Cerebellar cortex (tissue), 1 donor: ENCODE results near the gene SCAPER.

ENCODE experiments used
- DNase-seq: peaks from one replicate; pipeline ENCODE4 v3.0.0-alpha.2; 2015; ENCODE audit warnings: low spot score

The SCAPER gene

DNA sequence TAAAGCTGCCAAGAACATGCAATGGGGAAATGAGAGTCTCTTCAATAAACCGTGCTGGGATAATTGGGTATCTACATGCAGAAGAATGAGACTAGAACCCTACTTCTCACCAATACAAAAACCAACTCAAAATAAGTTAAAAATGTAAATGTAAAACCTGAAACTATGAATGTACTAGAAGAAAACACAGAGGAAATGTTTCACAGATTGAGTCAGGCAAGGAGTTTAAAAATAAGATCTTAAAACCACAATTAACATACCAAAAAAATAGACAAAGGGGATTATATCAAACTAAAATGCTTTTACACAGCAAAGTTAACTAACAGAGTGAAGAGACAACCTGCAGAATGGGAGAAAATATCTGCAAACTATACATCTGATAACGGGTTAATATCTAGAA lies 478.2 kb downstream of the SCAPER start:
- no peak for DNase-seq

DNA sequence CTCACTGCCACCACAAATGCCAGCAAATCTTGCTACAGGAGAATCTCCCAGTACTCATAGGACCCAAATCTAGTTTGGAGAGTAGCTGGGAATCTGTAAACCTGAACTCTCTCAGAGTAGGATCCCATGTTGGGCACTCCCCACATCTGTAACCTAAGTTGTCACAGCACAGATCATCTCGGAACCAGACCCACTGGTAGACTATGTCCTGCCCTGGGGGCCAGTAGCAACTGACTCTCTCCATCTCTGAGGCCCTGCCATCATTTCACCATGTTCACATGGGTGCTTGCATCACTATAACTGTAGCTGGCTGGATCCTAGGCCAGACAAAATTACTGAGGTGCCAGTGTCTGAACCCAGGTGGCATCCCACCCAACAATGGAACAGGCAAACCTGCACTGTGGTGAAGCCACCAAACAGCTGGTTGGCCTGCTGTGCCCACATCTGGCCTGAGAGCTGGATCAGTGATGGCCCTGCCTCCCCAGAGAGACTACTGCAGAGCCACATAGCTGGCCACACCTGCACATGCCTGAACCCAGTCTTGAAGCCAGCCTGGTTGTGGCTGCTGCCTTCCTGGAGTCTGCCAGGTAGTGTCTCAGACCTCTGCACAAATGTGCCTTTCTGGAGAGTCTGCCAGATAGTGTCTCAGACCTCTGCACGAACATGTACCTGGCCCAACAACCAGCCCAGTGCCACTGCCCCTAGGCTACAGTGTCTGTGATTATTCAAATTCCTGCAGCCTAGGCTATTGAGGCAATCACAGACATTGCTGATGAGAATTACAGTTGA lies 486.6 kb downstream of the SCAPER start:
- no peak for DNase-seq

DNA sequence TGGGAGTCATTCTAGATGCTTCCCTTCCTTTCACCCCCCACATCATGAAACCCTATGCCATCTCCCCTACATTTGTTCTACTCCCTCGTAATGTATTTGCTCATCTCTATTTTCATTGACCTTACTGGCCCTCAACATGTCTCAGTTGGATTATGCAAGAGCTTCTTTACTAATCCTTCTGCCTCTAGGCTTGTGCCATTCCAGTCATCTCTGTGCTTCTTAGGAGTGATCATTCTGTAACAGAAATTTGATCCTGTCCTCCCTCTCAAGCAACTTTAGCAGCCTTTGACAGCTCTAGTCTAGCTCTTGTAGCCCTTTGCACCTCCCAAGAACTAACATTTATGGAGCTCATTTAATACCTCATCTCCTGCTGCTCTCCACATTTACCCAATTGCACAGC lies 503.9 kb downstream of the SCAPER start:
- DNase-seq, result no peak

DNA sequence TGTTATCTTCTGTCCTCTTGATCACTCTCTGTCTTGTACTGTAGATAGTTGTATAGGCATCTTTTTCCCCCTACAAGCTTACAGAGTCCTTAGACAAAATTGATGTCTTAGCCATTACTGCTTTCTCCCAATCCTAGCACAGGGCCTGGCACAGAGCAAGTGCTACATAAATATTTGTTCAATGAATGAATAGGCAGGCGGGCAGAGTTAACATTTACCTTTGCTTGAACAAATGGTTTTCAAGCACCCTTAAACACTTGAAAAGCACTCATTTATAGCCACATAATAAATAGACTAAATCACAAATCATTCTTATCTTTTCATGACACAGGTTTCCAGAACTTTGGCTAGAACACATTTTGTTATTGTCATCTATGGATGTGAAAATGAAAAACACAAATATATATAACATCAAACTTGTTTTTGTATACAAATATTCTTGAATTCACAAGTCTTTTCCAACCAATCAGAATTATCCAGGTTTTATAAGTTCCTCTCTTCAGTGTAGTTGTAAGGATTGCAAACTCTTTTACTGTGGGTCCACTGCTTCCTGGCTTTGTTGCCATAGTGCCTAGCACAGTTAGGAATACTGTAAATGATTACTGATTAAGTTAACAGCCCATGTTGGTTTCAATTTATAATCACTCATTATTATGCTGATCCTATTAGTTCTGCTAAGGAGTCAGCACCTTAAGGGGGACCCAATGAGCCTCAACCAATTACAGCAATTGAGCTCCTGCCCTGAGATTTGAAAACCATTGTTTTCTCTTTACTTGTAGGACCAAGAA lies 506.6 kb downstream of the SCAPER start:
- DNase-seq, result no peak

DNA sequence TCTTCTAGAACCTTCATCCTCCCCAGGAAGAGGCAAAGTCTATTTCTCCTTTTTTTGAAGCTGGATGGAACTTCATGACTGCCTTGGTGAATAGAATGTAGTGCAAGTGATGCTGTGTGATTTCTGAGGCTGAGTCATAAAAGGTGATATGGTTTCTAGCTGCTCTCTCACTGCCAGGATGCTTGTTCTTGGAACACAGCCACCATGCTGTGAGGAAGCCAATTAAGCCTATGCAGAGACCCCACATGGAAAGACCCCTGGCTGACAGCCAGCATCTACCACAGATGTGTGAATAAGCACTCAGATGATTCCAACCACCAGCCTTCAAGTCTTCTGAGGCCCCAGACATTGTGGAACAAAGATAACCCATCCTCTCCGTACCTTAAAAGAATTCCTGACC lies 511.5 kb downstream of the SCAPER start:
- no peak for DNase-seq

DNA sequence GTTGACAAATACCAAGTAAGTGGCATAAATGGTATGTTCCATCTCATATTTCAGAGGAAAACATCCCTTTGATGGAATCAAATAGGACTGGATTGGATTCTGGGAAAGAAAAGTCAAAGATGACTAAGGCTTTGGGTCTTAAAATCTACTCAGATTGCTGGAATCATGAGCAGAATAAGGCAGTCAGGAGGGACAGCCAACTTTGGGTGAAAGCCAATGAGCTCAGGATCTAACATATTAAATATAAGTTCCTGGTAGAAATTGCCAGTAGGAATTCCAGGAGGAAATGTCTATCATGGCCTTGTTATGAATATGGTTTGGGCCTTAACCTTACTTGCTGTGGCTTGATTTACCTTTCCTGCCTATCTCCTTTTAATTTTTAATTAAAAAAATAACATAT lies 513.3 kb downstream of the SCAPER start:
- DNase-seq, result no peak

DNA sequence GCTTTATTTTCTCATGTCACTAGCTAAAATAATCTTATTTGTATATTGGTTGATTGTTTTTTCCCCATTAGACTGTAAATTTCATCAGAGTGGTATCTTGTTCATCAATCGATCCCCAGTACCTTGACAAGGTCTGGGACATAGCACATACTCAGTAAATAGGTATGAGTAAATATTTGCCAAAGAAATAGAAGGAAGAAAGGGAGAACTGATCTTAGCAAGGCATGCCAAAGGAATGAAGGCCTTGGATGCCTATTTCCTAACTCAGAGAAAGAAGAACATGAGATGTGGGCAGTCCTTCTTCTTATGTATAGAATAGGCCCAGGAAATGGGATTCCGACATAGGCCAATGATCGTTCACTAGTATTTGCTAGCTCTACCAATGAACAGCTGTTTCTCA lies 513.8 kb downstream of the SCAPER start:
- no peak for DNase-seq

DNA sequence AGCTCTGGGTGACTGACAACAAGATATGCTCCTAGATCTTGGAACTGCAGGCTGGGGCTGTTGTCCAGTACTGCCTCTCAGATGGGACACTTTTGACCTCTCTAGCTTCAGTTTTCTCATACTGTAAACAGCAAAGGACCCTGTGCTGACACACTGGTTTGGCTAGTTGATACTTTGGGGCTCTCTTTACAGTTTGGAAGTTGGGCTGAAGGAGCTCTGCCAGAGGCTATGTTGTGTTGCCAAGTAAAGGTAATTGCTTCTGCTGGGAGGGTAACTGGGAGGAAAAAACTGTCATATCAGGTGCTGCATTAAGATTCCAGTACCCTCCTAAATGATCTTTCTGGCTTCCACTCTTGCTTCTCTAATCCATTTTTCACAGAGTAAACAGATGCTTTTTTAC lies 514.6 kb downstream of the SCAPER start:
- DNase-seq, result no peak

DNA sequence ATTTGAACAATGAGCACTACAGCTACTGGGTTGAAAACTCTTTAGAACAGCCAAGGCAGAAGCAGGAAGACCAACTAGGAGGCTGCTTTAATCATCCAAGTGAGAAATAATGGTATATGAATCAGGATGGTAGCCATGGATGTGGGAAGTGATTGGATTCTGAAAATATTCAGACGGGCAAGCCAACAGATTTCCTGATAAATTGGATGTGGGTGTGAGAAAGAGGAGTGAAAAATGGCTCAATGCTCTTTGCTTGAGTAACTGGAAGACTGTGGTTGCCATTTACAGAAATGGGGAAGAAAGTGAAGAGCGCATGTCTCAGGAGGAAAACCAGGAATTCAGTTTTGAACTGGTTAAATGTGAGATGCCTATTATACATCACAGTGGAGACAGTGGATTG lies 518.2 kb downstream of the SCAPER start:
- DNase-seq, result no peak

DNA sequence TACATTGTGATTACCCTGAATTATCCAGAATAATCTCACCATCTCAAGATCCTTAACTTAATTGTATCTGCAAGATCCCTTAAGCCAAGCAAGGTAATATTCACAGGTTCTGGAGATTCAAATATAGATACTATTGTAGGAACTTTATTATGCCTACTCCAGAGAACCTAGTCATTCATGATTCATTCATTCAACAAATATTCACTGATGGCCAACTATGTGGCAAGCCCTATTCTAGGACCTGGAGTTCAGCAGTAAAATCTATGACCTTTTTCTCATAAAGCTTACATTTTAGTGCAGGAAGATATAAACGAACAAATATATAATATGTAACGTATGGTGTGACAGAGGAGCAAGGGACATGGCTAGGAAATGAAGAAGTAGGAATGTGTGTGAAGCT lies 519.0 kb downstream of the SCAPER start:
- DNase-seq, result no peak

DNA sequence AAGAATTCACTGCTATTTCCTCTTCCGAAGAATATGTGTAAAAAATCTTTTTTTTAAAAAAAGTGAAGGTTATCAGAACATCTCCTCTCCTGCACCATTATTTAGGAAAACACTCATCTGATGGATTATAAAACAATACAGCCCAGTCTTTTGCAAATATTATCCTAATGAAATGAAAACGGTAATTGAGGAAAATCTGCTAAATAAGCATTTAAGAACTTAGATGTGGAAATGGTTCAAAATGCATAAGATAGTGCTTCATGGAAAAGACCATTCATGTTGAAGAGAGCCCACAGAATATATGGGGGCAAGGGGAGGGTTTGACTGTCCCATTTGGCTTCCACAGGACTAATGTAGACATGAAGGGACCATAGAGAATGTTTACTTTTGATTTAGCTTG lies 520.7 kb downstream of the SCAPER start:
- DNase-seq, result no peak

DNA sequence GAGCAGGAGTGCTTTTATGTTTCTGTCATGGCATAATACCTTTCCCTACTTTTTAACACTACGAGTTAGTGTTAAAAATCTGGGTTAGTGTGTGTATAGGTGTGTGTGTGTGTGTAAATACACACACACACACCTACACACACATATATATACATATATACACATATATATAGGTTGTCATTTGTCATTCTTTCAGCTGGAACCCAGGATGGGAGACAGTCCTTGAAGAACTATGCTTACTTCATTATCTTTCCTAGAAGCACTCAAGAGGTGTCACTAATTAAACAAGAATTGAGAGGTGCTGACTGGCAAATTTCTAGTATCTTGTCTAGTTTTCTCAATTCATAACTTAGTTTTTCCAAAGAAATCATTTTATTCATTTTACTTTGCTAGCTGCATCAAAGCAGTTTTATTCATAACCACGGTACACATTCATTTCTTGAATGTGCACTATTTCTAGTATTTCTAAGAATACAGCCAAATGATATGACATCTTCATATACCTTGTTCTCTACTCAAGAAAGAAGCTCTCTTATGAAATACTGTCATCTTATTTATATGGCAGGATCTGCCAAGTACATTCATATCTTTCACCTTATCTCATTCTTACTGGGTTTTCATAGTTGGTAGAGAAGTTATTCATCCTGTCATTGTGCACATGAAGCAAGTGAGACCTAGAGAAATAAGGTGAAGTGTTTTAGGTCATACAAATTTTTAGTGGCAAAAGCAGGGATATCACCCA lies 522.0 kb downstream of the SCAPER start:
- no peak for DNase-seq

DNA sequence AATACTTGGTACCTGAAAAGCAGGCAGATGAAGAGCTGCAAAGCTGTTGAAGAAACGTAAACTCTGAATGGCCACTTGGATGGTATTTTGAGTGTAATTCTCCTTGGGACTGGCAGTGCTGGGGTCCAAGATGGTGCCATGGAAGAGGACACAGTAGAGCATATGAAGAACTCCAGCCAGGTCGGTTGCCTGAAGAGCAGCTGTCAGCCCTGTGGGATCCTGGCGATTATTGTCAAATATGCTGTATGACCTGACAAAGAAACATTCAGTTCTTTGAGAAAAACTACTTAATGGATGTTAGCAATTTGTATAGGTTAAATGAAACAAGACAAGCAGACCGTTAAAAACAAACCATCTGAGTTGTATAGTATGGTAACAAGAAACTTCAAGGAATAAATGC lies 523.8 kb downstream of the SCAPER start:
- DNase-seq, result peak; percentile 67

DNA sequence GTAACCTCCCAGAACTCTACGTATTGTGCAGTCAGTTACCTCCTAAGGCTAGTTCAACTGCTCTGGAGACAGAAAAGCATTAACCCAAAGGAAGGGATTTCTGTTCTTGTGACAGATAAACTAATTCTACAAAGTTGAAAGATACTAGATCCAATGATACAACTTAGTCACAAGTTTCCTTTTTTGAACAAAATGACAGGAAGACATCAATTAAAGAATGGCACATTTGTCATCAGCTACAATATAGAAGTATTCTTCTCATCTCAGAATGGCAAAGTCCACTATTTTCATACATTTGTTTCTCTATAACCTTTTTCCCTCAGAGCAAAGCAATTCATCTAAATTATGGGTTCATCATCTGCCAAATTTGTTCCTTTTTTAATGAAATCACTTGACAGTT lies 524.9 kb downstream of the SCAPER start:
- DNase-seq, result no peak

DNA sequence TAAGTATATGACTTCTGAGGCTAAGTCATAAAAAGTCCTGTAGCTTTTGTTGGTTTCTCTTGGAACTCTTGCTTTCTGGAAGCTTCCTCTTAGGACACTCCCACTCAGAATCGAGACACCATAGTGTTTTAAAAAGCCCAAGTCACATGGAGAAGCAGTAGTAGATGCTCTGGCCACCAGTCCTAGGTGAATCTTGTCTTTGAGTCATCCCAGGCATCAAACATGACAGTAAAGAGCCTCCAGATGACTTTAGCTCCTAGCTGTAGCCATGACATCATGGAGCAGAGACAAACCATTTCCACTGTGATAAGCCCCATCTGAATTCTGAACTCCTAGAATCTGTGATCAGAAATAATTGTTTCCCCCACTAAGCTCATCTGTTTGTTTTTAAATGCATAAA lies 526.4 kb downstream of the SCAPER start:
- no peak for DNase-seq

DNA sequence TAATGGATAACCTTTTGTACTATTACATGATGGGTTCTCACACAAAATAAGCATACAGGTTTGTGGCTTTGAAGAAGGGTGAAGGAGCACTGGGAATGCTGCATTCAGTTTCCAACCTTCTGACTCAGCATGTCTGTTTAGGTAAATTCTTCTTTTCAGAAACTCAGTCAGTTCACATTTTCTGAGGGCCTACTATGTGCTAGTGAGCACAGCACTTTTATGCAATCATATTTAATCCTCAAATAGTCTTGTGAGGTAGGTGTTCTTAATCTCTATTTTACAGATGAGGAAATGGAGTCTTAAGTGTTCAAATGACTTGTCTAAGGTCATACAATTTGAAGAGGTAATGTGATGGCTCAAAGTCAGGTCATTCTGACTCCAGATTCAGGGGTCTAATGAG lies 527.4 kb downstream of the SCAPER start:
- no peak for DNase-seq

DNA sequence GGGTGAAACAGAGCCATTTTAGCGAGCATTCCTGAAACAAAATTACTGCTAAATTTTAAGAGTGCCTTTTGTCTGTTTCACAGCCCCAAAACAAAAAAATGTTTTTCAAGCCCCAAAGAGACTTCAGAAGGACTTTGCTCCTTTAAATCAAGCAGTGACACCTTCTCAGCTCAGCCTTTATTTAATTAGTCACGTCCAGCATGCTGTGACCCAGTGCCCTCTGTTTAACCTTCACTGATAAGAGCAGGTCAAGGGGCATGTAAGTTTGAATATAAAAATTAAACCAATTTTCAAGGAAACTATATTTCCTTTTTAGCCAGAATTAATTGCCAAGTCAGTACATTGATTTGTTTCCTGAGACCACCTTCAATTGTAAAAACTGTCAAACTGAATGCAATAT lies 527.9 kb downstream of the SCAPER start:
- DNase-seq, result no peak

DNA sequence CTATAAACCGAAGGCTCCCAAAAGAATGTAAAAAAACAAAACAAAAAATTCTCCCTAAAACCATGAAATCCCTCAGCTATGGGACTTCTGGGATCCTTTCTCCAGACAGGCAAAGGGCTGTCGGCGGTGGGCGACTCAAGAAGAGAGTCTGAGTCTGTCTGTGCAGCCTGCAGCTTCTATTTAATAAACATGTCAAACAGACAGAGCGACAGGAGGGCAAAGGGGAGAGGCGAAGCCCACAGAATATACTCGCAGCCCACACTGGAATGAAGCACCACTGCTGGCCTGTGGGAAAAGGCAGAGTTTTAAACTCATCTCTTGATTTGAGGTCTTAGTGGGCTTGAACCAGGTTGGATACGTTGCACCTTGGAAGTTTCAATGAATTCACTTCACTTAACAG lies 528.3 kb downstream of the SCAPER start:
- no peak for DNase-seq

DNA sequence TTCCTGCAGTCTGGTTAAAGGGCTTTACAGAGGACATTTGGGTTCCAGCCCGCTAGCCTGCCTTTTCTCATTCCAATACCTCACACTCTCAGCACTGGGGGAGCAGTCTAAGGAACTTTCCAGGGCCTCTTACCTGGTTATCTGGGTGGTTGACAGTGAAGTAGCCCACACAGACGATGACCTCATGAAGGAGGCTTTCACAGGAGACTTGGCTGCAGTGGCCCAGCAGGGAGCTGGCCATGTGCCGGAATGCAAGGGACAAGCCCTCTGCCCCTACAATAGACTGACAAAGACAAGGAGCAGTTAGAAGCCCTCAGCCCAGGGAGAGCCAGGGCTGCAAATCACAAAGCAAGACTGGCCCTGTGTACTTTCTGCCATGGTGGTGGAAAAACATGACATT lies 529.1 kb downstream of the SCAPER start:
- DNase-seq, result no peak

DNA sequence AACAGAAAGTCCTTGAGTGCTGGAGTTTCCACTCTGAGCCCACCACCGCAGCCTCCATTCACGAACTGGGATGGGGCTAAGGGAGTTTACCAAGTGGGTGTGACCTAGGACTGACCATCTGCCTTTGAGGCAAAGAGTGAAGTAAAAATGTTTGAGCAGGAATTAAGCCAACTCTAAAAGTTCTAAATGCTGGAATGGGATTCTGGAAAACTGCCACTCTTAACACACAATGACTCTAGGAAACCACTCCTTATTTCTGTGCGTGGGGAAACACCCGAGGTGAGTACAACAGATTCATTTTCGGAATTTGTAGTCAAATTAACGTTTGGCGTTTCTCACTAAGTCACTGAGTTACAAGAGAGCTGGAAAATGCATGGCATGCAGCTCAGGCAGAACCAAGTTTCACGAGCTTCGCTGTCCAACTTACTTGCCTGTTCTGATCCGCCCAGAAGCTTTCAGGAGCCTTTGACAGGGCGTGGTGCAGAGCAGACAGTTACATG lies 537.0 kb downstream of the SCAPER start:
- DNase-seq, result no peak

DNA sequence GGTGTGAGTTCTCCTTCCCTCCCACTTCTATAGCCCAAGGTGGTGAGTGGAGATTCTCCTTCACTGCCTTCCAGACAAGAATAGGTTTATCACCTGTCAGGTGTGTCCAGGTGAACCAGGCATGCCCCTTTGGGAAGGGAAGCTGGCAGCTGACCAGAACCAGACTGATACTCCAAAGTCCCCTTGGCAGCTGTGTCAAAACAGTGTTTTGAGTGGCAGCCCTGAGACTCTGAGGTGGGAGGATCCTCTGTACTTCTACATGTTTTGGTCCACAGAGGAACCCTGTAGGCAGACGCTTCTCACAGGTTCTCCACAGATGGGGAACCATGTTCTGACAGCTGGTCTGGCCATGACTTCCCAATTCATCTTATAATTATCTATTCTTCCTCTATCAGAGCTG lies 538.4 kb downstream of the SCAPER start:
- DNase-seq, result no peak

DNA sequence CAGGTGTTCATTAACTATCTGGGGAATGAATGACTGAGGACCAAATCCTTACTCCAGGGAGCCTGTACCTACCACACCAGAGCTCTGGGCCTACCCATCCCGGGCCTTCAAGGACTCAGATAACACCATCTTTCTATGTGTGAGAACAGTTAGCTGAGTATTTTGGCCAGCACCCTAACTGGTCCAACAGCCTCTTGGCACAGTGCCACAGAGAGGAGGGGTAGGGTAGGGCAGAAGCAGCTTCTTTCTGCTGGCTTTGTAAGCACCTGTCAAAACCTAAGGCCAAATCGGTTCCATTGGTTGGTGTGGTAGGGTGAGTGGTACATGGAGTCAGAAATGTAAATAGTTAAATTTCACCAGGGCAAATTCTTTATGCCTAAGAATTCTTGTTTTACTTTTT lies 541.9 kb downstream of the SCAPER start:
- no peak for DNase-seq

DNA sequence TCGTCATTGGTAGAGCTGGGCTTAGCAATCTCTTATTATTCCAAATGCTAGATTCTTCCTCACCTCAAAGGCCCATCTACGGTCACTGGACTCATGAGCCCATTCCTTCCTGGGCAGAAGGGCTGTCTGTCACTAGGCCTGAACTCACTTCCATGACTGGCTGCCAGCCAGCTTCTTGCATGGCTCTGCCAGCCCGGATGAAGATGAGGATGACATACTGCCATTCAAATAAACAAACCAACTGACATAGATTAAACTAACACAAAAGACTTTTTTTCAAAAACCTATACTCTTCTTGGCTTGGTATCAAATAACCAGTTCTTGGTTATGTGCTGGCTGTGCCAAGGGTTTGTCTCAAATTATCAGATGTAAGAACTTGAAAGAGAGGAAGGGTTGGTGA lies 544.7 kb downstream of the SCAPER start:
- no peak for DNase-seq
